Progenitor cell of endocrine pancreas (in vitro differentiated cells): ENCODE data around the gene HECW1. TPM values are rescaled to one million over a fixed set of nuclear protein-coding genes. Genes with fewer than 3 reads are reported as not detected.

Experiments used
- DNase-seq: peaks from one replicate; pipeline ENCODE4 v3.0.0; 2021; ENCODE audit warnings: low spot score; ENCODE audit not compliant: unreplicated experiment
- H3K27ac Mint-ChIP-seq: 2 replicates; pipeline ENCODE4 v1.8.0; 2021; ENCODE audit warnings: mild to moderate bottlenecking, moderate library complexity, mixed read lengths
- H3K27me3 Mint-ChIP-seq: 2 replicates; pipeline ENCODE4 v1.8.0; 2021; ENCODE audit warnings: mixed read lengths
- H3K36me3 Mint-ChIP-seq: 2 replicates; pipeline ENCODE4 v1.8.0; 2022; ENCODE audit warnings: mixed read lengths; ENCODE audit not compliant: insufficient read depth
- H3K4me1 Mint-ChIP-seq: 2 replicates; pipeline ENCODE4 v1.8.0; 2021; ENCODE audit warnings: low read depth, mixed read lengths
- H3K4me3 Mint-ChIP-seq: 2 replicates; pipeline ENCODE4 v1.8.0; 2021; ENCODE audit warnings: low read depth, mild to moderate bottlenecking, moderate library complexity, mixed read lengths
- H3K9me3 Mint-ChIP-seq: 2 replicates; pipeline ENCODE4 v1.8.0; 2021; ENCODE audit warnings: low read depth, mixed read lengths
- CTCF ChIP-seq: fragments of 200-600 bp; sonication (generic); IDR thresholded peaks from one replicate; pipeline ENCODE4 v1.5.0; 2021; ENCODE audit warnings: antibody characterized with exemption, mild to moderate bottlenecking; ENCODE audit not compliant: unreplicated experiment
- total RNA-seq: library from RNA; stranded (reverse); gene quantifications from 2 replicates; pipeline ENCODE4 v1.2.1, GENCODE V29; 2021

The HECW1 gene
- total RNA-seq, 1 donor from 2014 or later: 0.50 TPM

DNA sequence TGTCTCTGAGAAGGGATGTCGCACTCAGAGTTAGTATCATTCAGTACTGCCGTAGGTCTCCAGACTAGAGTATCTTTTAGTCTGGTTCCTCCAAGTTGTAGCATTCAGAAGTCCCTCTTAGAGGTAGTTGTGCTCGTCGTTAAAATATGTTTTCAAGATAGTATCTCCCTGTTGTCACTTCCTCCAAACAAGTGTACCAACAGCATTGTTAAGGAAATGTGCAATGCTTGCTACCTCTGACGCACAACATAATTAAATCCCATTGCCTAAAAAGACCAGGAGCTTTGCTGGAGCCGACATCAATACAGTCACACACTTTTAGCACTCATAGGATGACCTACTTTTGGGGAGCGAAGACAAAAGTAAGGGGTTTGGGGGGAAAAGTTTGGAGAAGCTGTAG lies 390.5 kb downstream of the HECW1 start:
- DNase-seq: no peak
- no peaks in the 10 kb centered on the region for H3K36me3 Mint-ChIP-seq
- TF ChIP-seq CTCF: no peak
- peaks cover 1% of the 10 kb centered on the region for H3K4me1 Mint-ChIP-seq
- H3K27me3 Mint-ChIP-seq: no peaks in the 10 kb centered on the region
- no peak overlapping the region for H3K27ac Mint-ChIP-seq
- no peaks in the 10 kb centered on the region for H3K9me3 Mint-ChIP-seq
- no peak overlapping the region for H3K4me3 Mint-ChIP-seq

DNA sequence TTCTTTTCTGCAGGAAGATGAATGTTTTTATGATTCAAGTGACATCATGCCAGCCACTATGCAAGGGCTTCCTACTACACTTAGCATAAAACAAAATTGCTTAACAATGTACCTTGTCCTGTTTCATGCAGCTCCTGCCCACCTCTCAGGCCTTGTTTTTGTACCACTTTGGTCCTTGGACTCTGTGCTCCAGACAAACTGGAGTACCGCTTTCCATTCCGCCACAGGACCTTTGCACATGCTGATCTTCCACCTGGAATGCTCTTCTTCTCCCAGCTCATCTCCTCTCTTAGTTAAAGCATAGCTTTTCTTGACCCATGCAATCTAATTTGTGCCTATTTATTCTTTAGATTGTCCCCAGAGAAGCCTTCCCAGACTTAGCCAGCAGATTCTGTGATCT lies 393.0 kb downstream of the HECW1 start:
- Mint-ChIP-seq H3K4me1 (peaks cover 1% of the 10 kb centered on the region), H3K9me3 (no peaks in the 10 kb centered on the region), H3K27me3 (no peaks in the 10 kb centered on the region), H3K36me3 (no peaks in the 10 kb centered on the region), H3K27ac (no peak overlapping the region), H3K4me3 (no peak overlapping the region)
- DNase-seq: no peak
- TF ChIP-seq CTCF: no peak

DNA sequence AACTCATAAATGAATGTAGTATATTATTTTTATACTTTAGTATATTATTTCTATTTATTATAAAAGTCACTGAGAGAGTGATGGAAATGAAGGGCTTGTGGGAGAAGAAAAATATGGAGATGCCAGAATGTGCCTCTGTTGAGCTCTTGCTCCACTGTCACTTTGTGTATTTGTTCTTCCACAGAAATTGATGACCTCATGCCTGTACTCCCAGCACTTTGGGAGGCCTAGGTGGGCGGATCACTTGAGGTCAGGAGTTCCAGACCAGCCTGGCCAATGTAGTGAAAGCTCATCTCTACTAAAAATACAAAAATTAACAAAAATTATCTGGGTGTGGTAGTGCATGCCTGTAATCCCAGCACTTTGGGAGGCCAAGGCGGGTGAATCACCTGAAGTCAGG lies 394.0 kb downstream of the HECW1 start:
- Mint-ChIP-seq H3K27me3 (no peaks in the 10 kb centered on the region), H3K4me3 (no peak overlapping the region), H3K27ac (peak overlapping the region; percentile 62), H3K36me3 (no peaks in the 10 kb centered on the region), H3K4me1 (peaks cover 4% of the 10 kb centered on the region), H3K9me3 (no peaks in the 10 kb centered on the region)
- no peak for TF ChIP-seq CTCF
- DNase-seq: no peak

DNA sequence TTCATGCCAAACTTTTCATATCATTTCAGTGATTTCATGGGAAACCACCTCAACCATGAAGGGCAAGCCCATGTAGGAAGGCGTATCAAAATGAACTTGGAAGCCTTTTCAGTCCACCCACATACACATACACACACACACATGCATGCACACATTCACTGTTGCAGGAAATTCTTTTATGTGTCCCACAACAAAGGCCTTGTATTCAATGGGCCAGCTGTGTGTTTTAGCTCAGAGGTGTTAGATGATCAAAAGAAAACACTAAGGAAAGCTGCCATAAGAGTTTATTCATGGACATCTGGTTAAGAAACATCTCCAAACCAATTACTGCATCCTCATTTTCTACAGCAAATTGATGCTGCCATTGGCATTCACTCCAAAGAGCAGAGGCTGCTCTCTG lies 396.0 kb downstream of the HECW1 start:
- TF ChIP-seq CTCF: no peak
- Mint-ChIP-seq H3K4me3 (no peak overlapping the region), H3K27ac (no peak overlapping the region), H3K4me1 (peaks cover 5% of the 10 kb centered on the region), H3K9me3 (no peaks in the 10 kb centered on the region), H3K27me3 (no peaks in the 10 kb centered on the region), H3K36me3 (no peaks in the 10 kb centered on the region)
- no peak for DNase-seq

DNA sequence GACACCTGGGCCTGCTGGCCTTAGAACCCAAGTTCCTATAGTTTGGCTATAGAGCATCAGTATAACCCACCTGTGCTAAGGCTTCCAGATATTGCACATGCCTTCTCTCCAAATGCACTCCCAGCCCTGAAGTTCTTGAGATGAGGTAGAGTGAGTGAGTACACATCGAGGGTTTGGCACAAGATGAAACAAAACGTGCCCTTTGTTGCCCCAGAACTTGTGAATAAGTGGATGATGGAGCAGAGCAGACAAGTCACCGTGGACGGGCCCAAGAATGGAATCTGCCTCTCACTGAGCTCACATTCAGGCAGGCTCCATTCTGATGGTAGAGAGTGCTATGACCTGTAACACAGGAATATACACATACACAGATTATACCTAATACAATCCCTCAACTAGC lies 397.5 kb downstream of the HECW1 start:
- H3K4me3 Mint-ChIP-seq: no peak overlapping the region
- peaks cover 5% of the 10 kb centered on the region for H3K4me1 Mint-ChIP-seq
- no peak for DNase-seq
- H3K27ac Mint-ChIP-seq: no peak overlapping the region
- no peak for TF ChIP-seq CTCF
- no peaks in the 10 kb centered on the region for H3K36me3 Mint-ChIP-seq
- H3K27me3 Mint-ChIP-seq: no peaks in the 10 kb centered on the region
- H3K9me3 Mint-ChIP-seq: no peaks in the 10 kb centered on the region
